ENCODE measurements around the gene ARF1. TPM values are rescaled to one million over a fixed set of nuclear protein-coding genes. Genes with fewer than 3 reads are reported as not detected.

ARF1 gene
- total RNA-seq, 4 donors from 2014 or later: 378 to 457 (median 410) TPM

GRCh38 chr1:228112617-228113016 is 30.1 kb downstream of the ARF1 start:
- Histone ChIP-seq H3K36me3 (peaks cover 0 to under 1% of the 10 kb centered on the region in 2 donors), H3K4me1 (peaks cover 15 to 16% of the 10 kb centered on the region in 2 donors), H3K9me3 (no peaks in the 10 kb centered on the region), H3K4me3 (replicated peaks in 1 of 3) (no peak overlapping the region), H3K27ac (no peak overlapping the region), H3K27me3 (no peaks in the 10 kb centered on the region)
- TF ChIP-seq, protein P1, sequence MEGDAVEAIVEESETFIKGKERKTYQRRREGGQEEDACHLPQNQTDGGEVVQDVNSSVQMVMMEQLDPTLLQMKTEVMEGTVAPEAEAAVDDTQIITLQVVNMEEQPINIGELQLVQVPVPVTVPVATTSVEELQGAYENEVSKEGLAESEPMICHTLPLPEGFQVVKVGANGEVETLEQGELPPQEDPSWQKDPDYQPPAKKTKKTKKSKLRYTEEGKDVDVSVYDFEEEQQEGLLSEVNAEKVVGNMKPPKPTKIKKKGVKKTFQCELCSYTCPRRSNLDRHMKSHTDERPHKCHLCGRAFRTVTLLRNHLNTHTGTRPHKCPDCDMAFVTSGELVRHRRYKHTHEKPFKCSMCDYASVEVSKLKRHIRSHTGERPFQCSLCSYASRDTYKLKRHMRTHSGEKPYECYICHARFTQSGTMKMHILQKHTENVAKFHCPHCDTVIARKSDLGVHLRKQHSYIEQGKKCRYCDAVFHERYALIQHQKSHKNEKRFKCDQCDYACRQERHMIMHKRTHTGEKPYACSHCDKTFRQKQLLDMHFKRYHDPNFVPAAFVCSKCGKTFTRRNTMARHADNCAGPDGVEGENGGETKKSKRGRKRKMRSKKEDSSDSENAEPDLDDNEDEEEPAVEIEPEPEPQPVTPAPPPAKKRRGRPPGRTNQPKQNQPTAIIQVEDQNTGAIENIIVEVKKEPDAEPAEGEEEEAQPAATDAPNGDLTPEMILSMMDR (IDR thresholded peaks at IDR 0.05): no peak
- TF ChIP-seq POLR2A (IDR thresholded peaks at IDR 0.05): no peak
- WGBS, 2 donors: 82 to 91% methylated on average over 1 of the region's 1 CpG
- intact Hi-C loops (cut with DNase I): no loop called here
- no peak for DNase-seq

- H3K36me3 ChIP-seq: no peaks in the 10 kb centered on the region
- no peak overlapping the region for H3K4me3 ChIP-seq (replicated peaks in 1 of 3)
- no peaks in the 10 kb centered on the region for H3K9me3 ChIP-seq
- intact Hi-C loops (cut with DNase I): no loop called here
- H3K27ac ChIP-seq: no peak overlapping the region
- peaks cover 5% of the 10 kb centered on the region in 2 donors for H3K4me1 ChIP-seq
- 71 to 80% methylated on average over 3 of the region's 3 CpGs for WGBS, 2 donors
- H3K27me3 ChIP-seq: no peaks in the 10 kb centered on the region
- no peak for TF ChIP-seq POLR2A (IDR thresholded peaks at IDR 0.05)
- TF ChIP-seq, protein P1 (IDR thresholded peaks at IDR 0.05): no peak
- no peak for DNase-seq
These were observed 32.3 kb downstream of the ARF1 start for GRCh38 chr1:228114827-228115226.

DNA sequence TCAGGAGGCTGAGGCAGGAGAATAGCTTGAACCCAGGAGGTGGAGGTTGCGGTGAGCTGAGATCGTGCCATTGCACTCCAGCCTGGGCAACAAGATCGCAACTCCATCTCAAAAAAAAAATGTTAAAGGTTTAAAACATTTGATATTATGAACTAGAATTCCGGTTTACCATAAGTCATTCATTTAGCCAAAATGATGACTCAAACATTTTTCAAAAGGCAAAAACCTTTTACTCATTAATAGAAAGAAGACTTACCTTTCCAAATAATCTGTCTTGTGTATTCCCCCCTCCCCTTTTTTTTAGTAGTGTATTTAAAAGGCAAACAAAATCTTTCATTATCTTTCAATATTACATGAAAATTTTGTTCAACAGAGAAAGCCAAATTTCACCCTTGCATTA is 34.8 kb downstream of the ARF1 start:
- WGBS, 2 donors: 94 to 96% methylated on average over 4 of the region's 4 CpGs

DNA sequence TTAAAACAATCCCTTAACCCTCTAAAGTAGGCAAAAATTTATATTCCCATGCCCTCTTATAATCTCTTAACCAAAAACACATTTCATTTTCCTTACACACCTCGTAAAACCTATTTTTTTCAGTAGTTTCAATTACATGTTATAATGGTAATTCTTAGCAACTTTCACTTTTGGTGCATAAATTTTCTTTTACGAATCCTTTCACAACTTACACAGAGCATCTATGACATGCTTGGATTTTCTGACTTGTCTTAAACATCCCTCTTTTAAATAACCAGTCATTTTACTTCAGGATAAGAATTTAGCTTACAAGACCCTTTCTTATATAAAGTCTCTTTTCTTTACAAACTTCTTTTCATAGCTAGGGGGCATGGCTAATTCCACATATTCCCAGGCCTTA is 35.5 kb downstream of the ARF1 start:
- Histone ChIP-seq H3K4me3 (replicated peaks in 1 of 3) (no peak overlapping the region), H3K4me1 (no peaks in the 10 kb centered on the region), H3K9me3 (no peaks in the 10 kb centered on the region), H3K27me3 (no peaks in the 10 kb centered on the region), H3K36me3 (no peaks in the 10 kb centered on the region), H3K27ac (no peak overlapping the region)
- 66 to 80% methylated on average over 2 of the region's 2 CpGs for WGBS, 2 donors
- DNase-seq: no peak
- intact Hi-C loops (cut with DNase I): no loop called here
- TF ChIP-seq POLR2A (IDR thresholded peaks at IDR 0.05): no peak
- TF ChIP-seq, protein P1 (IDR thresholded peaks at IDR 0.05): no peak

More for the DNA sequence above, 34.8 kb downstream of the ARF1 start:
- Histone ChIP-seq H3K27me3 (no peaks in the 10 kb centered on the region), H3K4me1 (no peaks in the 10 kb centered on the region), H3K9me3 (no peaks in the 10 kb centered on the region), H3K27ac (no peak overlapping the region), H3K4me3 (replicated peaks in 1 of 3) (no peak overlapping the region), H3K36me3 (no peaks in the 10 kb centered on the region)
- TF ChIP-seq POLR2A (IDR thresholded peaks at IDR 0.05): no peak
- intact Hi-C loops (cut with DNase I): no loop called here
- no peak for DNase-seq

DNA sequence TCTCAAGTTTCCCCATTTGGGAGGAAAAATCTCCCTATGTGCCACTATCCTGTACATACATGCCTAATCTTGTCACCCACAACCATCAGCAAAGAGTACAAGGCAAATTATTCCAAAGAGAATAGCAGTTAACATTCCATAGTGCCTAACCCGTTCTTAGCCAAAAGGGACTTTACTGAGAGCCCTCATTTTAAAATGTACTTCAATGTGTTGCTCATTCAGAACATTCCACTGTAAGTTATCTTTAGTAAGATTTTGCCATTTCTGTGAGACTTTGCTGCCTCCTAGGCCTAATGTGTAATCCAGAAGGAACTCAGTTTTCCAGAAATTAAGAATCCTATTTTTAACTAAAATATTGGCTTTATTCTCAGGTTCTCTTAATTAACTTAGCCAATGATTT is 37.8 kb downstream of the ARF1 start:
- H3K4me3 ChIP-seq (replicated peaks in 1 of 3): no peak overlapping the region
- no peaks in the 10 kb centered on the region for H3K36me3 ChIP-seq
- H3K27me3 ChIP-seq: no peaks in the 10 kb centered on the region
- TF ChIP-seq, protein P1 (IDR thresholded peaks at IDR 0.05): no peak
- no peak for TF ChIP-seq POLR2A (IDR thresholded peaks at IDR 0.05)
- H3K9me3 ChIP-seq: no peaks in the 10 kb centered on the region
- no peak overlapping the region for H3K27ac ChIP-seq
- WGBS, 2 donors: 52 to 71% methylated on average over 1 of the region's 1 CpG
- DNase-seq: no peak
- no peaks in the 10 kb centered on the region for H3K4me1 ChIP-seq
- intact Hi-C loops (cut with DNase I): no loop called here
